PC-9 (cell line): Measurements from ENCODE around the gene UNC13C. TPM values are rescaled to one million over a fixed set of nuclear protein-coding genes. Genes with fewer than 3 reads are reported as not detected.

Experiments used
- BruUV-seq: library from RNA; stranded (reverse); fragments of 400-500 nt; replicated peaks from 2 replicates; lab custom pipeline; 2021; lab: Mats Ljungman, UMichigan
- CTCF ChIA-PET: fragments of 300-600 bp; sonication (Branson Sonifier 250); formaldehyde crosslinking; loops from one replicate; lab custom pipeline; 2022; ENCODE audit warnings: antibody characterized with exemption; lab: Charles Lee
- POLR2A ChIA-PET: fragments of 300-600 bp; sonication (Branson Sonifier 250); formaldehyde crosslinking; loops from one replicate; lab custom pipeline; 2022; ENCODE audit warnings: antibody characterized with exemption; ENCODE audit not compliant: unreplicated experiment; lab: Charles Lee
- DNase-seq, 2 experiments: peaks; one replicate each; pipeline versions ENCODE4 v3.0.0 to v3.0.0-alpha.2; 2015 to 2022; ENCODE audit warnings: mixed read lengths in 1 of 2
- H2AFZ ChIP-seq: fragments of 200-600 bp; sonication (generic); 2 replicates; pipeline ENCODE4 v1.8.1; 2017; ENCODE audit warnings: antibody characterized with exemption
- H3F3A ChIP-seq: fragments of 200-600 bp; sonication (generic); 2 replicates; pipeline ENCODE4 v1.8.1; 2017; ENCODE audit warnings: antibody characterized with exemption, mild to moderate bottlenecking, low read depth; ENCODE audit not compliant: insufficient read depth
- H3K27ac ChIP-seq: fragments of 200-600 bp; sonication (generic); 2 replicates; pipeline ENCODE4 v1.6.1; 2016; ENCODE audit warnings: mixed run types
- H3K27me3 ChIP-seq: fragments of 200-600 bp; sonication (generic); 2 replicates; pipeline ENCODE4 v1.6.1; 2016; ENCODE audit warnings: low read depth, mixed run types; ENCODE audit not compliant: insufficient read depth
- H3K36me3 ChIP-seq: fragments of 200-600 bp; sonication (generic); 2 replicates; pipeline ENCODE4 v1.6.1; 2016; ENCODE audit warnings: low read depth, mixed run types
- H3K4me1 ChIP-seq: fragments of 200-600 bp; sonication (generic); replicated peaks from 2 replicates; pipeline ENCODE4 v1.6.1; 2016; ENCODE audit warnings: mixed run types; ENCODE audit not compliant: insufficient read depth
- H3K4me2 ChIP-seq: fragments of 200-600 bp; sonication (generic); 2 replicates; pipeline ENCODE4 v1.6.1; 2017; ENCODE audit warnings: mixed run types
- H3K4me3 ChIP-seq: fragments of 200-600 bp; sonication (generic); 2 replicates; pipeline ENCODE4 v1.6.1; 2016; ENCODE audit warnings: mixed run types
- H3K79me2 ChIP-seq: fragments of 200-600 bp; sonication (generic); 2 replicates; pipeline ENCODE4 v1.6.1; 2017; ENCODE audit warnings: low read depth, mixed run types
- H3K9me2 ChIP-seq: fragments of 200-600 bp; sonication (generic); 2 replicates; pipeline ENCODE4 v1.8.1; 2017; ENCODE audit warnings: mild to moderate bottlenecking; ENCODE audit not compliant: insufficient read depth
- H3K9me3 ChIP-seq: fragments of 200-600 bp; sonication (generic); 2 replicates; pipeline ENCODE4 v1.8.1; 2016; ENCODE audit warnings: low read depth; ENCODE audit not compliant: insufficient read depth
- H4K20me1 ChIP-seq: fragments of 200-600 bp; sonication (generic); 2 replicates; pipeline ENCODE4 v1.8.1; 2017; ENCODE audit not compliant: insufficient read depth
- CTCF ChIP-seq: fragments of 200-600 bp; sonication (generic); conservative IDR thresholded peaks from 2 replicates; pipeline ENCODE4 v1.6.1; 2017; ENCODE audit warnings: mixed run types, antibody characterized with exemption, mild to moderate bottlenecking, moderate library complexity
- EZH2 ChIP-seq: fragments of 200-600 bp; sonication (generic); IDR thresholded peaks from 2 replicates; pipeline ENCODE4 v1.8.0; 2017; ENCODE audit warnings: antibody characterized with exemption, low read depth
- intact Hi-C: fragments of 100-400 bp; cut with micrococcal nuclease; formaldehyde crosslinking; loops from one replicate; pipeline ENCODE4 v1.10.0; 2022; ENCODE audit not compliant: unreplicated experiment
- total RNA-seq: library from RNA; stranded (reverse); gene quantifications from 2 replicates; pipeline ENCODE4 v1.2.3, GENCODE V29; 2021

Gene UNC13C
- total RNA-seq, 1 experiment from 2014 or later, result not detected

- DNase-seq, result no peak
- POLR2A ChIA-PET, result no interaction called here
- no peak overlapping the region for H3K4me2 ChIP-seq
- intact Hi-C loops, result no loop called here
- H4K20me1 ChIP-seq, result no peaks in the 10 kb centered on the region
- TF ChIP-seq CTCF (no peak), EZH2 (no peak)
- no peaks in the 10 kb centered on the region for H3K9me2 ChIP-seq
- no peaks in the 10 kb centered on the region for H3K4me1 ChIP-seq
- H3F3A ChIP-seq, result no peaks in the 10 kb centered on the region
- H2AFZ ChIP-seq, result no peak overlapping the region
- H3K27ac ChIP-seq, result no peak overlapping the region
- no peaks in the 10 kb centered on the region for H3K9me3 ChIP-seq
- no peaks in the 10 kb centered on the region for H3K27me3 ChIP-seq
- H3K36me3 ChIP-seq, result no peaks in the 10 kb centered on the region
- BruUV-seq, result no TSS peak
- H3K4me3 ChIP-seq, result no peak overlapping the region
- H3K79me2 ChIP-seq, result no peaks in the 10 kb centered on the region
- CTCF ChIA-PET, result interaction anchor here (0.6 kb wide), 1 partner anchor 1297 kb away, joined by 3 read pairs; no protein-coding TSS in a partner anchor
Measured at GRCh38 chr15:54547491-54547890, 569.2 kb downstream of the UNC13C start.

GRCh38 chr15:54550954-54551353 is 572.7 kb downstream of the UNC13C start:
- Histone ChIP-seq H3K9me2 (no peaks in the 10 kb centered on the region), H3K79me2 (no peaks in the 10 kb centered on the region), H3K9me3 (no peaks in the 10 kb centered on the region), H3F3A (no peaks in the 10 kb centered on the region), H4K20me1 (no peaks in the 10 kb centered on the region), H2AFZ (no peak overlapping the region), H3K27me3 (no peaks in the 10 kb centered on the region), H3K4me3 (no peak overlapping the region), H3K27ac (no peak overlapping the region), H3K4me1 (no peaks in the 10 kb centered on the region), H3K36me3 (no peaks in the 10 kb centered on the region), H3K4me2 (no peak overlapping the region)
- TF ChIP-seq CTCF (no peak), EZH2 (no peak)
- intact Hi-C loops, result no loop called here
- DNase-seq, result no peak
- ChIA-PET POLR2A (no interaction called here), CTCF (no interaction called here)
- BruUV-seq, result no TSS peak

GRCh38 chr15:54556231-54556630 is 578.0 kb downstream of the UNC13C start:
- H2AFZ ChIP-seq, result no peak overlapping the region
- H3K9me2 ChIP-seq, result no peaks in the 10 kb centered on the region
- TF ChIP-seq CTCF (no peak), EZH2 (no peak)
- H3K27ac ChIP-seq, result no peak overlapping the region
- no peaks in the 10 kb centered on the region for H3K9me3 ChIP-seq
- intact Hi-C loops, result no loop called here
- no peak overlapping the region for H3K4me3 ChIP-seq
- CTCF ChIA-PET, result no interaction called here
- no peaks in the 10 kb centered on the region for H3K27me3 ChIP-seq
- H3K79me2 ChIP-seq, result no peaks in the 10 kb centered on the region
- H4K20me1 ChIP-seq, result no peaks in the 10 kb centered on the region
- H3K4me1 ChIP-seq, result no peaks in the 10 kb centered on the region
- no peaks in the 10 kb centered on the region for H3K36me3 ChIP-seq
- DNase-seq, result no peak
- H3F3A ChIP-seq, result no peaks in the 10 kb centered on the region
- POLR2A ChIA-PET, result no interaction called here
- H3K4me2 ChIP-seq, result no peak overlapping the region
- no TSS peak for BruUV-seq
